ENCODE data around the gene CPZ. TPM values are rescaled to one million over a fixed set of nuclear protein-coding genes. Genes with fewer than 3 reads are reported as not detected.

The CPZ gene
- total RNA-seq, 1 experiment from 2014 or later, result not detected

DNA sequence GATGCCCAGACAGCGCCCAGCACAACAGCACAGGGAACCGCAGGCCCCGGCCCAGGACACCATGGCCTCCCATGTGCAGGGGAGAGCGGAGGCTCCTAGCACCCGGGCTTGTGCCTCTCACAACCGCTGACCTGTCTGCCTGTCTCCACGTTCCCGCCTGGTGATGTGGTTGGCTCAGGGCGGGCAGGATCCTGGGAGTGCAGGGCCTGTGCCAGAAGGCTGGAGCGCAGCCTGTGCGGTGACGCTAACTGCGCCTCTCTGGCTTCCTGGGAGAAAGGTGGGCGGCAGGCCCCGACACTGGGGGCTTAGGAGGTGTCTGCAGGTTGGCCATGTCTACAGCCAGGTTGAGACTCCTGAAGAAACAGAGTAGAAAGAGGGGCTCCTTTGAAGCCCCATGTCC is 48.7 kb downstream of the CPZ start:
- no peaks in the 10 kb centered on the region for H3K9me3 Mint-ChIP-seq (ENCODE audit: low read depth, unreplicated experiment)
- intact Hi-C loops (cut with micrococcal nuclease; ENCODE audit: unreplicated experiment), result no loop called here
- no peaks in the 10 kb centered on the region for H3K4me1 Mint-ChIP-seq (ENCODE audit: low read depth, unreplicated experiment)
- BruUV-seq (replicated peaks), result no TSS peak
- no peak overlapping the region for H3K27ac Mint-ChIP-seq (ENCODE audit: unreplicated experiment)
- no peak overlapping the region for H3K4me3 Mint-ChIP-seq (ENCODE audit: low read depth, unreplicated experiment)
- H3K36me3 Mint-ChIP-seq (ENCODE audit: insufficient read depth, unreplicated experiment), result no peaks in the 10 kb centered on the region
- no peak for DNase-seq
- CTCF ChIA-PET, result no interaction called here
- H3K27me3 Mint-ChIP-seq (ENCODE audit: unreplicated experiment), result peaks cover 70% of the 10 kb centered on the region
- TF ChIP-seq, protein P1, sequence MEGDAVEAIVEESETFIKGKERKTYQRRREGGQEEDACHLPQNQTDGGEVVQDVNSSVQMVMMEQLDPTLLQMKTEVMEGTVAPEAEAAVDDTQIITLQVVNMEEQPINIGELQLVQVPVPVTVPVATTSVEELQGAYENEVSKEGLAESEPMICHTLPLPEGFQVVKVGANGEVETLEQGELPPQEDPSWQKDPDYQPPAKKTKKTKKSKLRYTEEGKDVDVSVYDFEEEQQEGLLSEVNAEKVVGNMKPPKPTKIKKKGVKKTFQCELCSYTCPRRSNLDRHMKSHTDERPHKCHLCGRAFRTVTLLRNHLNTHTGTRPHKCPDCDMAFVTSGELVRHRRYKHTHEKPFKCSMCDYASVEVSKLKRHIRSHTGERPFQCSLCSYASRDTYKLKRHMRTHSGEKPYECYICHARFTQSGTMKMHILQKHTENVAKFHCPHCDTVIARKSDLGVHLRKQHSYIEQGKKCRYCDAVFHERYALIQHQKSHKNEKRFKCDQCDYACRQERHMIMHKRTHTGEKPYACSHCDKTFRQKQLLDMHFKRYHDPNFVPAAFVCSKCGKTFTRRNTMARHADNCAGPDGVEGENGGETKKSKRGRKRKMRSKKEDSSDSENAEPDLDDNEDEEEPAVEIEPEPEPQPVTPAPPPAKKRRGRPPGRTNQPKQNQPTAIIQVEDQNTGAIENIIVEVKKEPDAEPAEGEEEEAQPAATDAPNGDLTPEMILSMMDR (IDR thresholded peaks at IDR 0.05; ENCODE audit: unreplicated experiment), result no peak

DNA sequence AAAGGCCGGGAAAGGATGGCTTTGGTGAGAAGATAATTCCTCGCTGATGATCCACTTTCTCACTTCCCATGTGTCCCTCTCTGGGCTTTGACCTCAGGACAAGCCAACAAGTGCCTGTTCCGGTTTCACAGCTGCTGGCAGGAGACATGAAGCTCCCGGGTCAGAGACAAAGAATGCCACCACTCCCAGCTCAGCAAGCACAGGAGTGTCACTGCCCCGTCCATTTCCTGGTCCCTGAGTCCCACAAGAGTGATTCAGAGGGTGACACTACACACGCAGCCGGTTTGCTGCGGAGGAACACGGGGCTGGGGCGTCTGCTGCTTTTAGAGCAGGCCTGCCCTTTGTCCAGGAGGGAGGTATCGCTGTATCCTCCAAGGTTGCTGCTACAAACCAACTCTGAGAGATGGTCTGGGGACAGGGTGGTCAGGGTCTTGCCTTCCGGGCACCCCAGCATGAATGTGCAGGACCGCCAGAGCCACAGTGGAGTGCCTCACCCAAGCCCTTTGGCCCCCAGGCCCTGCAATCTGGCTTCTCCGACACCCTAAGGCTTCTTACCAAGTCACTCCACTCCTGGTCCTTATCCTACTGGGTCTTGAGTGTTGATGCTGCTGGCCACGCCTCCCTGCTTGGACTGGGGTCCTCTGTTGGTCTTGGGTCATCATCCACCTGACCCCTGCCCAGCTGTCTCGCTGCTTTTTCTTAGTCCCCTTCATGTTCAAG is 49.5 kb downstream of the CPZ start:
- BruUV-seq (replicated peaks), result no TSS peak
- Mint-ChIP-seq H3K27ac (ENCODE audit: unreplicated experiment) (no peak overlapping the region), H3K9me3 (ENCODE audit: low read depth, unreplicated experiment) (no peaks in the 10 kb centered on the region), H3K4me3 (ENCODE audit: low read depth, unreplicated experiment) (no peak overlapping the region), H3K36me3 (ENCODE audit: insufficient read depth, unreplicated experiment) (no peaks in the 10 kb centered on the region), H3K27me3 (ENCODE audit: unreplicated experiment) (peaks cover 78% of the 10 kb centered on the region), H3K4me1 (ENCODE audit: low read depth, unreplicated experiment) (no peaks in the 10 kb centered on the region)
- TF ChIP-seq, protein P1 (IDR thresholded peaks at IDR 0.05; ENCODE audit: unreplicated experiment), result no peak
- no peak for DNase-seq
- intact Hi-C loops (cut with micrococcal nuclease; ENCODE audit: unreplicated experiment), result no loop called here
- CTCF ChIA-PET, result no interaction called here

DNA sequence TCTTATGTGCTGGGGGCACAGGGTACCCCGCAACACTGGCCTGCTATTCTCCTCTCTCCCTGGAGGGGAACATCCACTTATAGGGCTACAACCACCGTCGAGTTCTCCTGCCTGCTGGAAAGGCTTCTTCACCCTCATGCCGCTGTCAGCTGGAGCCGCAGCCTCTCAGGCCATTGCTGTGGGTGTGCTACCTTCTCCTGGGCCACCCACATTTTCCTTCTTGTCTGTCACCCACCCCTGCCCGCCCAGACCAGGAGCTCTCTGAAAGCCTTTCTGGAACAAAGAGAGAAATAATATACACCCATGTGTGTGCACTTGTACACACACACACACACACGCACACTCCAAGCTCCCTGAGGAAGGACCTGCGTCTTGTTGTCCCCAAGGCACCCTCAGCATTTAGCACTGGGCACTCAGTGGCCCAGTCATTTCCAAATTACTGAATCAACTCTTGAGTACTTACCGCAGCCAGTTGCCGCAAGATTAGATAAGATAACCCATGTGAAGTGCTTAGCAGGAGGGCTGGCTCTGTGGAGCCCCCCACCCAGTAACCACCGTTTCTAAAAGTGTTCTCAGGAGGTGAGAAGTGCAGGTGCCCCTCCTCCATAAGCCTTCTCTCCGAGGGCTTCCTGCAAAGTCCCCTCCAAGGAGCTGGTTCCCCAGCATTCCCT is 50.2 kb downstream of the CPZ start:
- no peak overlapping the region for H3K4me3 Mint-ChIP-seq (ENCODE audit: low read depth, unreplicated experiment)
- intact Hi-C loops (cut with micrococcal nuclease; ENCODE audit: unreplicated experiment), result no loop called here
- H3K27me3 Mint-ChIP-seq (ENCODE audit: unreplicated experiment), result peaks cover 80% of the 10 kb centered on the region
- H3K27ac Mint-ChIP-seq (ENCODE audit: unreplicated experiment), result no peak overlapping the region
- DNase-seq, result no peak
- no TSS peak for BruUV-seq (replicated peaks)
- CTCF ChIA-PET, result no interaction called here
- TF ChIP-seq, protein P1 (IDR thresholded peaks at IDR 0.05; ENCODE audit: unreplicated experiment), result no peak
- no peaks in the 10 kb centered on the region for H3K9me3 Mint-ChIP-seq (ENCODE audit: low read depth, unreplicated experiment)
- no peaks in the 10 kb centered on the region for H3K36me3 Mint-ChIP-seq (ENCODE audit: insufficient read depth, unreplicated experiment)
- H3K4me1 Mint-ChIP-seq (ENCODE audit: low read depth, unreplicated experiment), result no peaks in the 10 kb centered on the region

DNA sequence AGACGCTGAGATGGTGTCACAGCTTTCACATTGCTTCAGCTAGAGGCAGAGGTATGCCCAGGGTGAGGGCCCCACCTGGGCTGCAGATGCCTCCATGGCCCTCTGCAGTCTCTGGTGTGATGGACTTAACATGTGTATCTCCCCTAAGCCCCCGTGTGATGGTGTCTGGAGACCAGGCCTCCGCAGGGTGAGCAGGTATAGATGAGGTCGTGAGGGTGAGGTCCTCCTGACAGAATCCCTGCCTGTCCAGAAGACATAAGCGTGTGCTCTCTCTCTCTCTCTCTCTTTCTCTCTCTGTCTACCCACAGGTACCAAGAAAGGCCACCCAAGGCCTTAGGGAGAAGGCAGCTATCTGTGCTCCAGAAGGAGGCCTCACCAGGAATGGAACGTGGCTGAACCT is 50.9 kb downstream of the CPZ start:
- BruUV-seq (replicated peaks), result no TSS peak
- Mint-ChIP-seq H3K4me1 (ENCODE audit: low read depth, unreplicated experiment) (no peaks in the 10 kb centered on the region), H3K4me3 (ENCODE audit: low read depth, unreplicated experiment) (no peak overlapping the region), H3K36me3 (ENCODE audit: insufficient read depth, unreplicated experiment) (no peaks in the 10 kb centered on the region), H3K9me3 (ENCODE audit: low read depth, unreplicated experiment) (no peaks in the 10 kb centered on the region), H3K27me3 (ENCODE audit: unreplicated experiment) (peaks cover 74% of the 10 kb centered on the region), H3K27ac (ENCODE audit: unreplicated experiment) (no peak overlapping the region)
- CTCF ChIA-PET, result no interaction called here
- intact Hi-C loops (cut with micrococcal nuclease; ENCODE audit: unreplicated experiment), result no loop called here
- DNase-seq, result no peak
- TF ChIP-seq, protein P1 (IDR thresholded peaks at IDR 0.05; ENCODE audit: unreplicated experiment), result no peak

Measured in Calu3 (cell line).